Stimulated activated naive CD4-positive, alpha-beta T cell (primary cell): ENCODE data around the gene OTUB1.
"Not testable (repeated sequence)": the region's sequence is repeated elsewhere in the genome, so short reads cannot be mapped to it uniquely, and the experiment has no call there.

Experiments used
- DNase-seq, 6 experiments: peaks; one replicate each; lab custom pipeline; 2025; lab: John Stamatoyannopoulos, UW

The OTUB1 gene, protein sequence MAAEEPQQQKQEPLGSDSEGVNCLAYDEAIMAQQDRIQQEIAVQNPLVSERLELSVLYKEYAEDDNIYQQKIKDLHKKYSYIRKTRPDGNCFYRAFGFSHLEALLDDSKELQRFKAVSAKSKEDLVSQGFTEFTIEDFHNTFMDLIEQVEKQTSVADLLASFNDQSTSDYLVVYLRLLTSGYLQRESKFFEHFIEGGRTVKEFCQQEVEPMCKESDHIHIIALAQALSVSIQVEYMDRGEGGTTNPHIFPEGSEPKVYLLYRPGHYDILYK

DNA sequence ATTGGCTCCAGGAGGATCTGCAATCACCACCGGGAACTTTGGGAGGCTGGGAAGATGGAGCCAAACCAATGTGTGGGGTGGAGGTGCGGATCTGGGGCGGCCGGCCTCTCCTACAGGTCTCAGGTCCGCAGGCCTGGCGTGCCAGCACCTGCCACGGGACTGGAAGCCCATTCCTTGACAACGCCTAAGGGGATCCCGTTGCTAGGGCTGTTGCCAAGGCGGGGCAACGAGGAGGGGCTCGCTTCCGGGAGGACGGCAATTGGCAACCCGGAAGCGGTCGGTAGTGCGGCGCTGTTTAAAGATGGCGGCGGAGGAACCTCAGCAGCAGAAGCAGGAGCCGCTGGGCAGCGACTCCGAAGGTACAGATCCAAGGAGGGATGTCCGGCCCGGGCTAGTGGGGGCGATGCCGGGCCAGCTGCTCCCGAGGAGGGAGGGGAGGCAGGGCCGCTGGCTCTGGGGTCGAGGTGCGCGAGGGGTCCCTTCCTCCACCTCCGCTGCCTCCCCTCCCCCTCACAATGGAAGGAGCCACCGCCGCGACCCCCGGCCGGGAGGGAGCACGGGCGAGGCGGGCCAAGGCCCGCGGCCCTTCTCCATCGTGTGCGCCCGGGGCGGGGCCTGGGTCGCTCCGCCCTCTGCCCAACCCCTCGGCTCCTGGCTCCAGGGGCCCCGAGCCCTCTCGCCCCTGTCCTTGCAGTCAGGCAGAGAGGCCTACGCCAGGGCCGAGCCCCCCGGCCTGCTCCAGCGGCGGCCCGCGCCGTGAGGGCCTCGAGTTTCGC is at the start of gene OTUB1:
Gene OTUB1 (plus strand): TSS at position 283 of the 776 bp plus-strand sequence. CDS start 19 bp downstream, at position 302.
- DNase-seq: peak; percentile 71 to 87 (median 81)

DNA sequence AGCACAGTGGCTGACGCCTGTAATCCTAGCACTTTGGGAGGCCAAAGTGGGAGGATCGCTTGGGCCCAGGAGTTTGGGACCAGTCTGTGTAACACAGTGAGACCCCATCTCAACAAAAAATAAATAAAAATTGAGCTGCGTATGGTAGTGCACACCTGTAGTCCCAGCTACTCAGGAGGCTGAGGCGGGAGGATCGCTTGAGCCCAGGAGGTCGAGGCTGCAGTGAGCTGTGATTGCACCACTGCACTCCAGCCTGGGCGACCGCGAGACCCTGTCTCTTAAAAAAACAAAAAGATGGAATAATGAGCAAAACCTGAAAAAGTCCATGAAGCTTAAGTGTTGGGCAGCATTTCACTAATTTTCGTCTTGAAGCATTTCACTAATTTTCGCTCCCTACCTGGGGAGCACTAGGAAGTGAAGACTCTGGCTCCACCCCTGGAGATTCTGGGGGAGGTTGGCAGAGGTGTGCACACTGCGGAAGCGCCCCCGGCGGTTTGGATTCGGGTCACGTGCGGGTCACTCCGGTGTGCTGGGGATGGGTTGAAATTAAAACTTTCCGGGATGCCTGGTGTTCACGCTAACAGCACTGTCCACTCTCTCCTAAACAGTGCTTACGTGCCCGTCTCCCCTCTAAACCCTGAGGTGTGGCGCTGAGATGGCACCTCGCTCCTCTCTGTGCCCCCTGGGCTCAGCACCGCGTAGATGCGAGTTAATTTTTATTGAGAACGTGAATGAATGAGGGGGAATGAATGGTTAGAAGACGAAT is 48.3 kb upstream of the OTUB1 start:
- DNase-seq: peak in 1 of 6 experiments; percentile 12

DNA sequence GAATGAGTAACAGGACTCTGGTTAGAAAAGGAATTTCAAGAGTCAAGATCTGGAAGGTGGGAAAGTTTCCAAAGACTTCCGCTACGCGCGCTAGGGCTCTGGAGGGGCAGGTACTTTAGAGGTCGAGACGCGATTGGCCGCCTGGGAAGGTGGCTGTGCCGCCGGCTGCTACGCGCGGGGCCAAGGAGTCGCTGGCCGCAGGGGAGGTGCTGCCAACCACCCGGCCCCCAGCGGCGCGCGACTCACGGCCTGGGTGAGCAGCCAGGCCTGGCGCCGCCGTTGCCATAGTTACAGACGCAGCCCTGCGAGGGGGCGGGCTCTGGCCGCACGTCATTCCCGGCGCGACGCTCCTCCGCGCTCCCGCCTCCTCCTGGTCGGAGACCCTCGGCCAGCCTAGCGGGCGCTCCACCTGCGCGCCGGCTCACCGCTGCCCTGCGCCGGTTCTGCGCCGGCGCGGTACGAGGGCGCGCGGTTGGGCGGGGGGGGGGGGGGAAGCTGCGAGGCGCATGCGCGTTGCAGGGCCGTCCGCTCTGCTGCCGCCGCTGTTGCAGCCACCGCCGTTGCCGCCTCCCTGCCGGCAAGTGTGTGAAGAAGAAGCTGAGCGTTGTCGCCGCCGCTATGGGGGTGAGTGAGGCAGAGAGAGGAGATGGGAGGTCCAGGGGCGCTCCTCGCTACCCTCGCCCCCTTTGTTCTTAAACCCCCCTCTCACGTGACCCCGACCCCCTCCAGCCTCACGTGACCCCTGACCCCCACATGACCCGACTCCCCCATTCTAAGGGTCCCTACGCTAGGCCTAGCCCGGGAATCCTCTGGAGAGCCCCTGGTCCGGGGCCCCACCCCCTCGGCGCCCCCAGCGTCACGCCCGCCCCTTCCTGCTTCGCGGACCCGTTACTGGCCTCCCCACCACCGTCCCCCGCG is 47.5 kb upstream of the OTUB1 start, which contains the start of gene NAA40:
Gene NAA40 (plus strand): TSS at position 524 of the 918 bp plus-strand sequence. CDS start 95 bp downstream, at position 619.
- peak; percentile 71 to 91 (median 84) for DNase-seq

DNA sequence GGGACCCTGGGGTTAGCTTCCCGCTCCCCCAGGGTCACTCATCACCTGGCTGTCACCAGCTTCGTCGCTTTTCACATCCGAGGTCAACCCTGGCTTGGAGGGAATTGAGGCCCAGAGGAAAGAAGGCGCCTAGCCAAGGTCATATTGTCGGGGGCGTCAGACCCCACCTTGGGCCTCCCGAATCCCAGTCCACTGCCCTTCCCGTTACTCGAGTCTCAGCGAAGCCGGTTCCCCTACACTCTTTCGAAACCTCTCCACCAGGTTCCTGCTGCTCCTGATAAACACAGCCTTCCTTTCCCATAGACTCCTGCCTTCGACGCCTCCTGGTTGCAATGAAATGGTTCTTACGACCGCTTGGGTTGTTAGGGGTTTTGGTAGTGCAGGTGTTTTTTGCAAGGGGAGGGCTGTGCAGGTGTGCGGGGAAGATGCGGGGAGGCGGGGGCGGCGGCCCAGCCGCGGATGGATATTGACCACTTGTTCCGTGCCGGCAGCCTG is 46.8 kb upstream of the OTUB1 start:
- DNase-seq: peak in 1 of 6 experiments; percentile 24

DNA sequence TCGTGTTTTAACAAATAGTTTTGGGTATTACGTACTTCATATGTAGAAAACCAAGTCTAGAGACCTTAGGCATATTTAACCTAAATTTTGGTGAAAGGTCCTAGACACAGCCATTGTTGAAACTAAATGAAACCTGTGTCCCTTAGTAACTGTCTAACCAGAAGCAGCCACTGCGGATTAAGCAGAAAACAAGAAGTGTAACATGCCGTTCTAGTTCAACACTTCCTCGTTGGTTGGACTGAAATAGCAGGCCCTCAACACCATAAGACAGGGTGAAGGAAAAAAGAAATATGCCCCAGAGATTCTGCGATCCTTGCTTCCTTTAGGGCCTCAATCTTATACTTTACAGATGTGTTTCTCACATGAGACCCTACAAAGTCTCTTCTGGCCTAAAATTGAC is 45.5 kb upstream of the OTUB1 start:
- DNase-seq: no peak

DNA sequence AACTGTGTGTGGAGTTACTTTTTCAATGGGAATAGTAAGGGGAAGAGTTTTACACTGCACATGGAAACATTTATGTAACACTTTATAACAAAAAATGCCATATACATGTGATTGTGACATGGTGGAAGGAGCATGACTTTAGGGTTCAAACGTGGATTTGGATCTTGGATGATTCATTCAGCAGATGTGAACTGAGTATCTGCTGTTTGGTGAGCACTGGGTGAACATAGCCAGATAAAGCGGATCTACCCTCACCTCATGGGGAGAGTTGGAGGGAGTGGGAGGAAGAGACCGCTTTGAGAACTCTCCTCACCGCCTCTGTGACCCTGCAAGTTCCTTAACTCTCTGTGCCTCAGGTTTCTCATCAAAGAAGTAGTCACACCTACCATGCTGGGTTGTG is 44.3 kb upstream of the OTUB1 start:
- DNase-seq: no peak

DNA sequence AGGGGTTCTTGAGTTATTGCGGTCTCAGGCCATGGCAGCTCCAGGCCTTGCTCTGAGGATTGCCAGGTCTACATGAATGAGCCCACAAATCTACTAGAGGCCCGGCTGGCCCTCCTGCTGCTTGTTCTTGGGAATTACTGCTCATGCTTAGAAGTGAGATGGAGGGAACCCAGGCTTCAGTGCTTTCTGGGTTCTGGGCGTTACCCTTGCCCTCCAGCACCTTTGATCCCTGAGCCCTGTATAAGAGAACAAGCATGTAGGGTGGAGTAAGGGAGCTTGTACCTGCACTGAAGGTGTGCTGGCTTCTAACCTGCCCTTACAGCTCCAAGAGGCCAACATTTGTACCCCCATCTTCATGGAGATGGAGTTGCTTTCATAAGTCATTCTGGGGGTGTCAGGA is 43.4 kb upstream of the OTUB1 start:
- no peak for DNase-seq

DNA sequence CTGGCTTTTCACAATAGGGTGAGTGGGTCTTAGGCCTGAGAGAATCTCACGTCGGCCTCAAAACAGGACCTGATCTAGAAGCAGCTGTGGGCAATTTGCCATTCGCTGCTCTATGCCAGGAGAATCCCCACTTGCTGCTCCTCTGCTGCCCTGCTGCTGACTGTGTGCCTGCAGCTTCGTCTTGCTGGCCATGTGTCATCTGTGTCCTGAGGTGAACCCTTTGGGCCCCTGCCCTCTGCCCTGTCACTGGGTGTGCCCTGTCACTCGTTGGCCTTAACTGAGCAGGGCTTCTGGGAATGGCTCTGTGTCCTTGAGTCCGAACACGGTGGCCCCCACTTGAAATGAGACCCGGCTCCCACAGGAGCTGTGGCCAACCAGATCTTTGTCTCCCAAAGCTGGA is 41.3 kb upstream of the OTUB1 start:
- no peak for DNase-seq

DNA sequence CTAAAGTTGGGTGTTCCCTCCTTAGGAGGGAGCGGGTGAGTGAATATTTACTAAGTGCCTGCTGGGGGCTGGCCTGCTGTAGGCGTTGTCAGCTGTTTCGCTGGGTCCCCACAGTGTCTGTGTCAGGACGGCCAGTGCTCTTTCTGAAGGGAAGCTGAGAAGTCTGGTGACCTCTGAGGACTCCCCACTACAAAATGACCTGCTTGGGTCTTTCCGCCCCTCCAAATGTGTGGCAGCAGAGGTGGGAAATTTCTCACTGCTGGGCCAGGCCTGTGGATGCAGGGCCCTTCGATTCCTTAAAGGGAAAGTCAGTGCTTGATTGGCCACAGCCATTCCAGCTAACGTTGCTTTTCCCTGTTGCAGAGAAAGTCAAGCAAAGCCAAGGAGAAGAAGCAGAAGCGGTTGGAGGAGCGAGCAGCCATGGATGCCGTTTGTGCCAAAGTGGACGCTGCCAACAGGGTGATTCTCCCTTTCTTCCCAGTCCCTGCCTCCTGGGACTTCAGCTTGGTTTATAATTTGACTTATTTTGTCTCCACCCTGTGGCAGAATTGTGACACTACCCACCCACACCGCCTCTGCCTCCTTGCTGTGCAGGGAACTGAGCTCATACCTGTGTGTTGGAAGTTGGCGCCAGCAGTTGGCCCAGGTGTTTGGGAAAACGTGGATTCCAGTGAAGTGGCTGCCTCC is 40.6 kb upstream of the OTUB1 start:
- DNase-seq: peak; percentile 5 to 59 (median 34)

DNA sequence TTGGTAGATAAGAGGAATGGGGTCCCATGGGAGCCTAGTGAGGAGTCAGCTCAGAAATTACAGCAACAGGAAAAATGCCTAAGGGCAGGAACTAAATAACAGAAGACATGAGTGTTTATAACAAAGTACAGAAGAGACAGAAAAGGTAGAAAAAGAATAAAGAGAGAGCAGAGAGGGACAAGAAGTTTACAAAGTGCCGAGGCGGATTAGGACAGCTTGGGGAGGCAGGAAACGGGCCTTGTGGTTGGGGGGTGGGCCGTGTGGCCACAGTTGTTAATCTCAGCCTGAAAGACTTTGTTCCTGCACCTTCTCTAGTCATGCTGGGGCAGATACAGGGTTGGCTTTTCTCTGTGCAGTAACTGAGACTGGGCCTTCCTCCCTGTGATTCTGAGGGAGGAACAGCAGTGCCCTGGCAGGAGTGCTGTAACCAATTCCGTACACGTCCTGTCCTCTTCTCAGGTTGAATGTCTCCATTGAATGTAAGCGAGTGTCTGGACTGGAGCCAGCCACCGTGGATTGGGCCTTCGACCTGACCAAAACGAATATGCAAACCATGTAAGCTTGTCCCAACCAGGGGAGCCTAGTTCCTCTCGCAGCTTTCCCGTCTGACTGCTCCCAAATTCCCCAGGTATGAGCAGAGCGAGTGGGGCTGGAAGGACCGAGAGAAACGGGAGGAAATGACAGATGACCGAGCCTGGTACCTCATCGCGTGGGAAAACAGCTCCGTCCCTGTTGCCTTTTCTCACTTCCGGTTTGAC is 34.3 kb upstream of the OTUB1 start:
- DNase-seq: peak in 1 of 6 experiments; percentile 10

DNA sequence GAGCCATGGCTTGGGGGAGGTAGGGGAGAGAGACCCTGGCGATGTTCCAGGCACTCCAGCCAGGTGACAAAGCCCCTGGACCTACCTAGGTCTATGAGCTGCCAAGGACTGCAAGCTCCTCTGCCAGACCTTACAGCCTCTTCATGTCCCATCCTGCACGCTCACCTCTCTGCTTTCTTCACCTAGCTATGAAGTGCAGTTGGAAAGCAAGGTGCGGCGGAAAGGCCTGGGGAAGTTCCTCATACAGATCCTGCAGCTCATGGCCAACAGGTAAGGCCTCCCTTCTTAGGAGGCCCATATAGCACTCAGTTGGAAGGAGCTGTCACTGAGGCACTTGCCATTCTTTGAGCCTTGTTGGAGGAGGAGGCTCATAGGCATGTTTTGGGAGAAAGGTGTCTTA is 33.7 kb upstream of the OTUB1 start:
- no peak for DNase-seq

DNA sequence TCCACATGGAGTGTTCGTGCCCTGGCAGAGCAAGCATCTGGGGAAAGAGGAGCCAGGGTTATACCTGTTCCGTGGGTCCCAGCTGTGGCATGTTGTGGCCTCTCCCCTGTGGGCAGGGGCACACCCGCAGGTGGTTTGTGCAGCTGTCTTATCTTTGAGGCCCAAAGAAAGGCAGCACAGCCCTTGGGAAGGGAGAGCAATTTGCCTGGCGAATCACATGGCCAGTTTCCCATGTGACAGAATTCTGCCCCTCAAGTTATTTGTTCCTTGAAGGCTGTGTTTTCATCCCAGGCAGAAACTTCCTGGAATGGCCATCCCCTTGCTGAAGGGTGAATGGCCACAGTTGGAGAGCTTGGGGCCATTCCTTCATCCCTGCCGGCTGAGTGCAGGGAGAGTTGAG is 28.2 kb upstream of the OTUB1 start:
- DNase-seq: no peak

DNA sequence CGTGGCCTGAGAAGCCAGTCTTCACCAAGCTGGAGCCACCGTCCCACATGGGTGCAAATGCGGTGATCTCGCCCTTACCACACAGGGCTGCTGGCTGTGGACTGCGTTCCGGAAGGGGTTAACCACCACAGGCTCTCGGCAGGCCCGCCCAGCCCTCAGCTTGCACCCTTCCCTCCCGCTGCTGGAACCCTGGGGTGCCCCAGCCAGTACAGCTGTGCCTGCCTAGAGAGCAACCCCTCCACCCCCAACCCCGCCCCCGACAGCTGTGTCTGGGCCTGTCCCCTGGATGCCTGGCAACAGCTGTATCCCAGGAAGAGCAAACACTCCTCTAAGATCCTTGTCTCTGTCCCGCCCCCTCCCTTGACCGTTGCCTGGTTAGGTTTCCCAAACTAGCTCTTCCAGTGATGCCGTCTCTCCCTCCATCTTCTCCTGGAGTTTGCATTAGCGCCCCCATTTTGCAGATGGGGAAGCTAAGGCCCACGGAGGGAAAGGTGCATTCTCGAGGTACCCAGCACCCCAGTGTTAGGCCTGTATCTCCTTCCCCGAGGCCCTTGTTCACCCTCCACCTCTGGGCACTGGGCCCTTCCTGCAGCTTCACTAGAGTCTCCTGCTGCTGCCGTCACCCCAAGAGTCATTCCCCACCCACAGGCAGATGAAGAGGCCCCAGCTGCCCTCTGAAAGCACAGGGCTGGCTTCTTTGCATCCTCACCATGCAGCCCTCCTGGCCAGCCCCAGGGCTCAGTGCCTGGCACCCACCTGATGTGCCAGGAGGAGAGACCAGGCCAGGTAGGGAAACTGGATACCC is 24.4 kb upstream of the OTUB1 start:
- no peak for DNase-seq

DNA sequence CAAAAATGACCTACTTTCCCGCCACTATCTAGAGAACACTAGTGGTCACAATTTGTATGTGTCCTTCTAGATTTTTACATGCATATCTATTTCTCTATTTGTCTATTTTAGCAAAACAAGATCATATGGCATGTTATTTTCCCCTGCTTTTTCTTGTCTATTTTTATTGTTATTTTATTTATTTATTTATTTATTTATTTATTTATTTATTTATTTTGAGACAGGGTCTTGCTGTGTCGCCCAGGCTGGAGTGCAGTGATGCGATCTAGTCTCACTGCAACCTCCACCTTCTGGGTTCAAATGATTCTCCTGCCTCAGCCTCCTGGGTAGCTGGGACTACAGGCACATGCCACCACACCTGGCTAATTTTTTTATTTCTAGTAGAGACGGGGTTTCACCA is 22.3 kb upstream of the OTUB1 start:
- not testable (repeated sequence) for DNase-seq

DNA sequence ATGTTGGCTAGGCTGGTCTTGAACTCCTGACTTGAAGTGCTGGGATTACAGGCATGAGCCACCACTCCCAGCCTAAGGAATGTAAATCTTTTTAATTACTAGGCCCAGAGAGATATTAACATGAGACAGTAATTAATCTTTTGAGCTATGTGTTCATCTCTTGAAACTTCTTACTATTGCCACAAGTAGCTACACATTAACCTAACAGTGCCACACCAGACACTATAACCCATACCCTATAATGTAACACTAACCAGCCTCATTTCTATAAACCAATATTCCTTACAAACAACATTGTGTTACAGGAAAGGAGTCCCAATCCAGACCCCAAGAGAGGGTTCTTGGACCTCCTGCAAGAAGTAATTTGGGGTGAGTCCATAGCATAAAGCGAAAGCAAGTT is 19.8 kb upstream of the OTUB1 start:
- no peak for DNase-seq

DNA sequence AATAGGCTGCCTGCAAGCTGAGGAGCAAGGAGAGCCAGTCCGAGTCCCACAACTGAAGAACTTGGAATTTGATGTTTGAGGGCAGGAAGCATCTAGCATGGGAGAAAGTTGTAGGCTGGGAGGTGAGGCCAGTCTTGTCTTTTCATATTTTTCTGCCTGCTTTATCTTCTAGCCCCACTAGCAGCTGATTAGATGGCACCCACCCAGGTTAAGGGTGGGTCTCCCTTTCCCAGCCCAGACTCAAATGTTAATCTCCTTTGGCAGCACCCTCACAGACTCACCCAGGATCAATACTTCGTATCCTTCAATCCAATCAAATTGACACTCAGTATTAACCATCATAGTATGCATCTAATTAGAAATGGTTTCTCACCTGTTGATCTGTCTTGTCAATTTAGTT is 16.8 kb upstream of the OTUB1 start:
- no peak for DNase-seq

DNA sequence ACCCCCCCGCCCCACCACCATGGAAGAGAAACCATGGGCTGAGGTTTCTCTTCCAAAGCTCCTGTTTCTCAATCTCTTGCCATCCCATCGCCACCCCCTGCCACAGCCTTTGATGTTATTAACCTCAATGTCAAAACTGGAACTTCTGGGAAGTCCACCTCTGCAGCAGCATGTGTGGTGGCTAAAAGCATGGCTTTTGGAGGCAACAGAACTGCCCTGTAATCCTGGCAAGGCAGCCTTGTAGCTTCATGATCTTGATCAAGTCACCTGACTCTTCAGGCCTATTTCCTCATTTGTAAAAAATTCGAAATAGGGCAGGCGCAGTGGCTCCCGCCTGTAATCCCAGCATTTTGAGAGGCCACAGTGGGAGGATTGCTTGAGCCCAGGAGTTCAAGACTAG is 15.3 kb upstream of the OTUB1 start:
- no peak for DNase-seq

DNA sequence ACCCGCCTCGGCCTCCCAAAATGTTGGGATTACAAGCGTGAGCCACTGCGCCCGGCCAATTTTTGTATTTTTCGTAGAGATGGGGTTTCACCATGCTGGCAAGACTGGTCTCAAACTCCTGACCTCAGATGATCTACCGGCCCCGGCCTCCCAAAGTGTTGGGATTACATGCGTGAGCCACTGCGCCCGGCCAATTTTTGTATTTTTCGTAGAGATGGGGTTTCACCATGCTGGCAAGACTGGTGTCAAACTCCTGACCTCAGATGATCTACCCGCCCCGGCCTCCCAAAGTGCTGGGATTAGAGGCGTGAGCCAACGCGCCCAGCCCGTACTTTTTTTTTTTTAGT is 12.4 kb upstream of the OTUB1 start:
- not testable (repeated sequence) for DNase-seq
